HG03439 (cell line): ENCODE data around the gene AGTPBP1.

Experiments used
- ATAC-seq: cut with Tn5 transposase; IDR thresholded peaks from one replicate; pipeline ENCODE4 v1.9.1; 2021; ENCODE audit warnings: mild to moderate bottlenecking, moderate library complexity; ENCODE audit not compliant: unreplicated experiment

AGTPBP1 gene

GRCh38 chr9:85541876-85542275, 199.9 kb downstream of the AGTPBP1 start:
- ATAC-seq = no peak

- no peak for ATAC-seq
Observed at GRCh38 chr9:85536514-85536913, 205.2 kb downstream of the AGTPBP1 start.

GRCh38 chr9:85536076-85536475, 205.7 kb downstream of the AGTPBP1 start:
- ATAC-seq = no peak

- ATAC-seq = no peak
Observed at GRCh38 chr9:85534340-85534739, 207.4 kb downstream of the AGTPBP1 start.

- no peak for ATAC-seq
Observed at GRCh38 chr9:85533538-85533937, 208.2 kb downstream of the AGTPBP1 start.

- ATAC-seq = no peak
Observed at GRCh38 chr9:85530721-85531120, 211.0 kb downstream of the AGTPBP1 start.

GRCh38 chr9:85528607-85529006, 213.1 kb downstream of the AGTPBP1 start:
- ATAC-seq = no peak

GRCh38 chr9:85528142-85528541, 213.6 kb downstream of the AGTPBP1 start:
- no peak for ATAC-seq

GRCh38 chr9:85527331-85528020, 214.3 kb downstream of the AGTPBP1 start:
- ATAC-seq = no peak

GRCh38 chr9:85524531-85524930, 217.2 kb downstream of the AGTPBP1 start:
- ATAC-seq = no peak

GRCh38 chr9:85523202-85523601, 218.6 kb downstream of the AGTPBP1 start:
- ATAC-seq = no peak

GRCh38 chr9:85522459-85523092, 219.2 kb downstream of the AGTPBP1 start:
- ATAC-seq = no peak

- ATAC-seq = no peak
Observed at GRCh38 chr9:85521371-85522197, 220.2 kb downstream of the AGTPBP1 start.

- ATAC-seq = no peak
Observed at GRCh38 chr9:85516976-85517637, 224.6 kb downstream of the AGTPBP1 start.

GRCh38 chr9:85516455-85516854, 225.3 kb downstream of the AGTPBP1 start:
- no peak for ATAC-seq

GRCh38 chr9:85515021-85515420, 226.7 kb downstream of the AGTPBP1 start:
- ATAC-seq = no peak

- no peak for ATAC-seq
Observed at GRCh38 chr9:85514256-85514655, 227.5 kb downstream of the AGTPBP1 start.

GRCh38 chr9:85511746-85512145, 230.0 kb downstream of the AGTPBP1 start:
- no peak for ATAC-seq

- ATAC-seq = no peak
Observed at GRCh38 chr9:85510830-85511504, 230.8 kb downstream of the AGTPBP1 start.

GRCh38 chr9:85508616-85509015, 233.1 kb downstream of the AGTPBP1 start:
- ATAC-seq = no peak

GRCh38 chr9:85505612-85506011, 236.1 kb downstream of the AGTPBP1 start:
- ATAC-seq = no peak
